Stimulated activated CD4-positive, alpha-beta T cell treated with anti-CD3 and anti-CD28 coated beads, Interleukin-1b, Interleukin-23, amount 100 ng/mL, for 24 hours (primary cell): ENCODE data around the gene TMEM59.
"Not testable (repeated sequence)": the region's sequence is repeated elsewhere in the genome, so short reads cannot be mapped to it uniquely, and the experiment has no call there.

Source experiments
- DNase-seq, 4 experiments: peaks; one replicate each; pipeline ENCODE4 v3.0.0-alpha.2; 2020; ENCODE audit warnings: low read depth in 4 of 4, low spot score in 1 of 4

TMEM59 gene

DNA sequence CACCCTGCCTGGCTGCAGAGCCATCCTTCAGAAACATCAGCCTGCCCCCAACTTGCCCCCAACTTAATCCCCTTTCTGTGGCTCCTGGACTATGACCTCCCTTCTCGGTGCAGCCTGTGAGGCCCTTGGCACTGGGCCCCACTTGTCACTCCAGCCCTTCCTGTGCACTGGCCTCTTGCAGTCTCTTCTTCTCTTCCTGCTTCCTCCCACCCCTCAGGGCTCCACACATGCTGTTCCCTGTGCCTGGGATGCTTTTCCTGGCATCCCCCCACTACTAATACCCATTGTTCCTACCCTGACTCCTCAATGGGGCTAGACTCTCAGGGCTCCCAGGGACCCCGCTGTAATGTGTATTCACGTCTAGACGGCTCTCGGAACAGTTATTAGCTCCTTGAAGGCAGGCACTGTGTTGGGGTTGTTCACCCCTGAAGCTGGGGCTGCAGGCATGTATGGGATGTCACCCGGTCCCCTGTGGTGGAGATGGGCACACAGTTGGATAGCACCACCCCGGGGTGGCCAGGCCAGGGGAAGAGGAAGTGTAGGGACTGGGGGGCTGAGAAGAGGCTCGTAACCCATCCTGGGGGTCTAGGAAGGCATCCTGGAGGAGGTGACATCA, 39.5 kb downstream of the TMEM59 start:
- DNase-seq: no peak

DNA sequence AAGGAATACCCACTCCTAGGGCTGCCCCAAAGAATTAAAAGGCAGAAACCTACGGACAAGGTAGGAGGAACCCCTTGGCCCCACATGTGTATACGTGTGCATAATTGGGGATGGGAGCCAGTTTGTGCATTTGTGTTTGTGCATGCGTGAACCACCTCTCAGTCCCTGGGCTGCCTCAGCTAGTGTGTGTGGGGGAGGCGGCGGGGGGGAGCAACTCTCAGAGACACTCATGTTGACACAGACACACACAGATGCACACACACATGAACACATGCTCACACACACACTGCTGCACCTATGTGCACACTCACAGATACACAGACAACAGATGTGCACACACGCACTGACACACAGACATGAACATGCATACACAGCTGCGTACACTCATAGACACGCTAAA, 40.1 kb downstream of the TMEM59 start:
- no peak for DNase-seq

DNA sequence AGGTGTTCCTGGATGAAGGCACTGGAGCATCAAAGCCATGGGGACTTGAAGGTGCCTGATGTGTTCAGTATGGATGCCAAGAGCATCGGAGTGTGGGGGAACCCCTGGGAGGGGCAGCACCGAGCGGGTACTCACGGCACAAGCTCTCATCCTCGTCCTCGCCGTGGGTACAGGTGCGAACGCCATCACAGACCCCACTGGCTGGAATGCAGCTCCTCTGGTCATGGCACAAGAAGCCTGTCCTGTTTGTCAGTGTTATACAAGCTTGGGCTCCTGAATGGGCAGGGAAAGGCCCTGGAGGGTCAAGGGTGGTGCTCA, 41.0 kb downstream of the TMEM59 start:
- DNase-seq: no peak

GRCh38 chr1:54011316-54012007, 41.5 kb downstream of the TMEM59 start:
- no peak for DNase-seq

DNA sequence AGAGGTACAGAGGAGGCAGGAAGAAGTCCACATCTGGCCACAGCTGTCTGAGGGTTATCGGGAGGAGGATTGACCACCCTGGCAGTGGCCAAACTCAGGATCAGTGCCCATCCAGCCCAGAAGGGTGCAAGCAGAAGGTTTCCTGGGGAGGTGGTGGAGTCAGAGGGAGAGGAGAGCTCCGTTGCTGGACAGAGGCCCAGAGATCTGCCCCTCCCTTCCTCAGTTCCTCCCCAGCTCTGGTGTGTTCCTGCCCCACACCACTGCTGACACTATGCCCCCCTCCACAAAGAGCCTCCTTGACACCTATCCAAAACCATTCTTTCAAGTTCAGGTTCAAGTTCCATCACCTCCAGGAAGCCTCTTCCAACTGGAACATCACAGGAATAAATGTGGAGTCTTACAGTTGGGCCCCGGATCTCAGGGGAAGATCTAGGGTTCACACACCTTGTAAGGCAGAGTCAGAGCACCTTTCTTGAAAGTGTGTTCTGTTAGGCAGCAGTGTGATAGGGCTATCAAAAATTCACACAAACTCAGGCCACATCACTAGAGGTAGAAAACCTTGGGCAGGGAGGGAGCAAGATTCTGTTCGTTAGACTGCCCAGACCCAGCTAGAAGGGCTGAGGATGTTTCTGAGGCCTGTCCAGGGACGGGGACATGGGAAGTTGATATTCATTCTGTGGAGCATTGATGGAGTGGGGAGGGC, 42.4 kb downstream of the TMEM59 start:
- DNase-seq: no peak

- DNase-seq: no peak
These were observed 43.6 kb downstream of the TMEM59 start for GRCh38 chr1:54009406-54009805.

GRCh38 chr1:54008876-54009275, 44.1 kb downstream of the TMEM59 start:
- DNase-seq: no peak

- DNase-seq: no peak
These were observed 45.4 kb downstream of the TMEM59 start for GRCh38 chr1:54007613-54008012.

GRCh38 chr1:54006508-54006907, 46.5 kb downstream of the TMEM59 start:
- DNase-seq: no peak

GRCh38 chr1:54004481-54005049, 48.4 kb downstream of the TMEM59 start:
- DNase-seq: no peak

- DNase-seq: not testable (repeated sequence)
These were observed 49.1 kb downstream of the TMEM59 start for GRCh38 chr1:54003750-54004480.

GRCh38 chr1:54003249-54003646, 49.8 kb downstream of the TMEM59 start:
- DNase-seq: no peak

GRCh38 chr1:54002544-54003248, 50.3 kb downstream of the TMEM59 start:
- no peak for DNase-seq

DNA sequence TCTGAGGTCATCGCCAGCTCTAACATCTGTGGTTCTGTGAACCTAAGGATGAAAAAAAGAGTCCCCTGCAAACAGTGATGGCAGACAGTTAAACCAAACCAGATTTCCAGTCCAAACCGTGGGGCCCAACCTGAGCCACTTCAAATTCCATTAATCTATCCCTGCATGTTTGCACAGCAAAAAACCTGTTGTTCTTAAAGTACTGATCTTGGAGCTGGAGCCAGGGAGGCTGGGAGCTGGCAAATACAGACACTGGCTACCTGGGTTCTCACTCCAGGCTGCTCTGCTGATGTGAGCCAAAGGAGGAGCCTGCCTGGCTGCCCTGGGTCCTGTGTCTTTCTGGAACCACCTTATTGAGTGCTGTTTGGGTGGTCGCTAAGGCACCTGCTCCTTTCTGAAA, 51.4 kb downstream of the TMEM59 start:
- DNase-seq: no peak

GRCh38 chr1:53999920-54000319, 53.1 kb downstream of the TMEM59 start:
- DNase-seq: no peak

DNA sequence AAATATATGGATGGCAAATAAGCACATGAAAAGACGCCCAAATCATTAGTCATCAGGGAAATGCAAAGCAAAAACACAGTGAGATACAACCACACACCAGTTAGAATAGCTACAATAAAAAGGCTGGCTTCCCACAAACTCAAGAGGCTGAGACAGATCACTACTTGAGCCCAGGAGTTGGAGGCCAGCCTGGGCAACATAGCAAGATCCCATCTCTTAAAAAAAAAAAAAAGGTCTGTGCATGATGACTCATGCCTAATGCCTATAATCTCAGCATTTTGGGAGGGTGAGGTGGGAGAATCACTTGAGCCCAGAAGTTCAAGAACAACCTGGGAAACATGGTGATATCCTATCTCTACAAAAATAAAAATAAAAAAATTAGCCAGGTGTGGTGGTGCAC, 54.8 kb downstream of the TMEM59 start:
- no peak for DNase-seq

GRCh38 chr1:53995683-53996082, 57.3 kb downstream of the TMEM59 start:
- DNase-seq: no peak

DNA sequence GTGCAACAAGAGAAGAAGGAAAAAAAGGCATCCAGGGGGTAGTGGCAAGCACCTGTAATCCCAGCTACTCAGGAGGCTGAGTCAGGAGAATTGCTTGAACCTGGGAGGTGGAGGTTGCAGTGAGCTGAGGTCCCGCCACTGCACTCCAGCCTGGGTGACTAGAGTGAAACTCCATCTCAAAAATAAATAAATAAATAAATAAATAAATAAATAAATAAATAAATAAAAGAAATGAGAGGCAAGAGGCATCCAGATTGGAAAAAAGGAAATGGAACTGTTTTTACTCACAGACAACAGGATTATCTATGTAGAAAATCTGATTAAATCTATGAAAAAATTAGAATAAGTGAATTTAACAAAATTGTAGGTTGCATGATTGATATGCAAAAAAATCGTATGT, 58.5 kb downstream of the TMEM59 start:
- not testable (repeated sequence) for DNase-seq

GRCh38 chr1:53992085-53992874, 60.7 kb downstream of the TMEM59 start:
- DNase-seq: no peak

DNA sequence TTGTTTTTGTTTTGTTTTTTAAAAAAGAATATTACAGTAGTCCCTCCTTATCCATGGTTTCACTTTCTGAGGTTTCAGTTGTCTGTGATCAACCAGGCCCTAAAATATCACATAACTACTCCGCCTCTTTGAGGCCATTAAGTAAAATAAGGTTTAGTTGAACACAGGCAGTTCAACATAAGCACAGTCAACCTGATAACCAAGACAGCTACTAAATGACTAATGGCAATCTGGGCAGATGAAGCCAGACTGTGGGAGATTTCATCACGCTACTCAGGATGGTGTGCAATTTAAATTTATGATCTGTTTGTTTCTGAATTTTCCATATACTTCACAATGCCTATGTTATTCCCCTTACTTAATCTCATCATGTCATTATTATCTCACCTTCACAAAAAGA, 65.1 kb downstream of the TMEM59 start:
- no peak for DNase-seq
